GM19452 (cell line): ENCODE data around the gene RPGR.

Source experiments
- ATAC-seq: cut with Tn5 transposase; IDR thresholded peaks from one replicate; pipeline ENCODE4 v1.9.1; 2021; ENCODE audit not compliant: unreplicated experiment

RPGR gene

DNA sequence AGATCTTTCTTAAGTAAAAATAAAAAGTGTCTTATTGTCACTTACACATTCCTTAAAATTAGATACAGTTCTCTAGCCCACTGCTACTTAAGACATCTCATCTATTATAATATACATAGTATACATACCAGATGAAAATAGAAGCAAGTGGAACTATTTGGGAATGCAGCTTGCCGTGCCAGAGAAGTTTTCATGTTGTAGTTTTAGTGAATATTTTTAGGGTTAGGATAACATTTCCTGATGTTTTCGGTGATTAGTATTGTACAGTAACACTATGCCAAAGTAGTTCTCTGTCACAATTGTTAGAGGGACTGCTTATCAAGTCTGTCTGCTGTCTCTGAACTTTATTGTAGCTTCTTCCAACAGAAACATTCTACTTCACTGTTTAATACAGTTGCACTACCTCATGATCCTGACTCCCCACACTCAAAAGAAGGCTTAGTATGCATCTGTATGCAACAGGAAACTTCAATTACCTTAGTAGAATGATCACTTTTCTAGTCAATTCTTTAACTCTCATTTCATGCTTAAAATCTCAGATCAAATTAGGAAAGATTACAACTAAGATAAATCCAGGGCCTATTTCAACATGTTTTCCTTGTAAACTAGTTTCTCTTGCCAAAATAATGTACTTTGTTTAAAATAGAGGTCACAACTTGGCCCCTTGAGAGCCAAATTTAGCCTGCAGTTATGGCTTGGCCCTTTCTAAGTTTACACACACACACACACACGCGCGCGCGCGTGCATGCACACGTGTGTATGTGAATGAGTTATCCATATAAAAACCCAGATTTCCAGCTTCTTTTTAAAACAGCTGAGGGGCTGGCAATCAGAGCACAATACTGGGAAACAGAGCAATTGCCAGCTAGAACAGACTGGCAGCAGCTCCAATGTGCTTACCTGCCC is 64.3 kb downstream of the RPGR start:
- no peak for ATAC-seq

DNA sequence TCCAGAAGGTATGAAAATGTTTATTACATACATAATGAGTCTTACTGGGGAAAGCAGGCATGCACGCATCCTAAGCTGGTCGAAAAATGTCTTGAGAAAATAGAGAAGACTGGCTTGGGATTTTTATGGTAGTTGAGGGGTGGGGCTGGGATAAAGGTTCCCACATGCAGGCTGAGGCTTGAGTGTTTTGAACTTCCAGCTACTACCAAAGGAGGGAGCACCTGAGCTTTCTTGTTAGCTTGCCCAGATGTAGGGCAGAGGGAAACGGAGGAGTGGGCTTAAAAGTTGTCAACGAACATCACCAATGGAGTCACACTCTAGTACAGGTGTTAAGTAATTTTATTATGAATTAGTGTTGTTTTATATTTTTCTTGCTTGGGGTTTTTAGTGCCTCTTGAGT is 67.1 kb downstream of the RPGR start:
- no peak for ATAC-seq

DNA sequence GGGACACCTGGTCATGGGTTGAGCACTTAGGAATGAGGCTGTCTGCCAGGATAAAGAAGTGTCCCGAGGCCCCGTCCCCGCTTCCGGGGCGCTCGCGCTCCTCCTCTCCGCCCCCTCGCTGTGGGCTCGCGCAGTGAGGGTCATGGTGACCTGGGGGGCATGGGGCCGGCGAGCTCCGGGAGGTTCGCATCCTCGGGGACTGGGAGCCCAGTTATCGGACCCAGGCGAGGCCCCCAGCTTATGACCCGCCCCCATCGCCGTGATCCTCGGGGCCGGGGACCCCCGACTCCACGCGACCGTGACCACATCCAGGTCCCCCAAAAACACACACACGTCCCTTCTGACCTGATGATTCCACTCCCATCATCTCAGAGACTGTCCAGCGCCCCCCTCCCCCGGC is 71.3 kb downstream of the RPGR start:
- ATAC-seq, result no peak

DNA sequence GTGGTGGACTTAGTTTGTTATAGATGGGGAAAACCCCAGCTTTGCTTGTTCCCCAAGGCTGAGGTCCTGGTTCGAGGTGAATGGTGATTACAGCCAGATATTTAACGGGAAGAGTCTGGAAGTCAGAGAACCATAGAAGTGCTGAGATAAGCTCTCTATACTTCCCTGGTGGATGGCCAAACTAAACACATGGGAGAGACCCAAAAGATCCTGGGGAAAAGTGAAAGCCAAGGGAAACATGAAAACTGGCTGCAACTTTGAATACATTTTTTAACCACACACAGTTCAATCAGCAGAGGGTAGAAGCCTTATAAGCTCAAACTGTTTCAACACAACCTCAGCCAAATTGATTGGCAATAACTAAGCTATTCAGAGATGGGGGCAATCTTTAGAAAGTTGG is 77.3 kb downstream of the RPGR start:
- no peak for ATAC-seq

DNA sequence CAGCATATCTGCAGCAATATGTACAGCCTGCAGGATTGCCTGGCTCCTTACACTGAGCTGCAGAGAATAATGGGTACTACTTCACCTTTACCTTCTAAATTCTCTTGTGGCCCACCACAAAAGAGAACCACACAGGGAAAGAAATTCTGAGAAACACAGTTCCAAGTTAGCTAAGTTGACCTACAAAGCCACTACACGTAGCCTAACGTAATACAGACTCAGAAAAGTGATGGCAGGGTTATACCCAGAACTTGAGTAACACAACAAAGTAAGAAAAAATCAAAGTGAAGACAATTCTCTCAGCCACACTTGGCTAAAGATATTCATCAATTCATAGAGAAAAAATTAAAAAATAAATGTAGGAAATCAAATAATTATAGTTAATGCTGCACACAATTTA is 80.3 kb downstream of the RPGR start:
- no peak for ATAC-seq

DNA sequence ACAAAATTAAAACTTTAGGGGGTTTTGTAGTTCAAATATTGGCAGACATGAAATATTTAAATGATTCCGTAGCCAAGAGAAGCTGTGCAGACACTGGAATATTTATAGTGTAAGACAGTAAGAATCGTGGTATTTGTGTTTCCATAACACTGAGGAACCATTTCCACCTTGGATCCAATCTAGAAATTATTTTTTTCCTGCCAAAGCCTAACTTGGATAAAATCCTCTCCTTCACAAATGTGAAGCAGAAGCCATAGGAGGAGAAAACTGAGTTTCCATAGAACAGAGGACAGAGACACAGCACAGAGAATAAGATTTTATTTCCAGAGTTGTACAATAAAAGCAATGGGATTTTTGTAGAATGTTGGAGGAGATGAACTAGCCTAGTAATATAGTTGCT is 86.8 kb downstream of the RPGR start:
- no peak for ATAC-seq

DNA sequence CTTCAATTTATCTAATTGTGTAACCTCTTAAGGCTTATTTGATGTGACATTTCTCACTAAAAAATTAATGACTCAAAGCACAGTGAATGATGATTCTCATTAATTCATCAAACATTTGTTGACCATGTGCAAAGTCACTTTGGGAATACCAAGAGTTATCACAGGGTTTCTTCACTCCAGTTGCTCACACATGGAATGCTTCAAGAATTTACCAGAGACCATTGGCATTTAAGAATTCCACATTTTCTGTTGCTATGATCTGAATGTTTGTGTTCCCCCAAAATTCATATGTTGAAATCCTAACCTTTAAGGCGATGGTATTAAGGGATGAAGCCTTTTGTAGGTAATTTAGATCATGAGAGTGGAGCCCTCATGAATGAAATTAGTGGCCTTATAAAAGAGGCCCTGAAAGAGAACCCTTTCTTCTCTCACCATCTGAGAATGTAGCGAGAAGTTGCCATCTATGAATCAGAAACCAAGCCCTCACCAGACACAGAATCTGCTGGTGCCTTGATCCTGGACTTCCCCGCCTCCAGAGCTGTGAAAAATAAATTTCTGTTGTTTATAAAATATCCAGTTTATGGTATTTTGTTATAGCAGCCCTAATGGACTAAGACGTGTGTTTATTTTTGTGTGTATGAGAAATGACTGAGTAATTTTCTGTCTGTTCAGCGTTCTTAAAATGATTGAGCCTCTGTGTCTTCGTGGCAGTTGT is 90.3 kb downstream of the RPGR start:
- no peak for ATAC-seq

DNA sequence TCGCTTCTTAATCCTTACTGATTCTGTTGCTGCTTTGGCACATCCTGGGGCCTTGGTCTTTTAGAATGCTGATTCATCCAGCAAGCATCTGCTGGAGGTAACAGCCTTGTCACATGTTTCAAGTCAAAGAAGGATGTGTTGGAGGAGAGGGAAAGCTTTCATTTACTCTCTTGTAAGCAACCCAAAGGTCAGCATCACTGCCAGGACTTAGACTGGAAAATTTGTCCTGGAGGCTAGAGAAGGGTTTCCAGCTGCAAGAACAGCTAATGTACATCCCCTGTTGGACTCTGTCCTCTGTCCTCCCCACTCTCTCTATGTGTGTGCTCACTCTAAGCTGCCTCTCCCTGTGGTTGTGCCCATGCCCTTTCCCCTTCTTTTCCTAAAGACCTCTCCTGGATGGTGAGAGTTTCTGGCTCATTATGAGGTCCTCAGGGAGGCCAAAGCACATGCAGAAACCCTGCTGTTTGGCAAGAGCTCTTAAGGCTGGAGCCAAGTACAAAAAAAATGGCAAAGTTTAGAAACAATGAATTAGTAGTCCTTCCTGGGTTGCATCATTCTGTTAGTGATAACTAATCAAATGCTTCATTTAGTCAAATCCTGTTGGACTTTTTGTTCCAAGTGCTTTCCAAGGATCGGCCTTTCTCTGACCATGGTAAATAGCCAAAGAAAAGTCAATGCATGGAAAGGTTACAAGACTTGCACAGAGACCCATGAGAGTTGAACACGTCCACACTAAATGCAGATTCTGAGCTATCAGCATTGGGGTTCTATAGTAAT is 93.2 kb downstream of the RPGR start:
- ATAC-seq, result no peak

DNA sequence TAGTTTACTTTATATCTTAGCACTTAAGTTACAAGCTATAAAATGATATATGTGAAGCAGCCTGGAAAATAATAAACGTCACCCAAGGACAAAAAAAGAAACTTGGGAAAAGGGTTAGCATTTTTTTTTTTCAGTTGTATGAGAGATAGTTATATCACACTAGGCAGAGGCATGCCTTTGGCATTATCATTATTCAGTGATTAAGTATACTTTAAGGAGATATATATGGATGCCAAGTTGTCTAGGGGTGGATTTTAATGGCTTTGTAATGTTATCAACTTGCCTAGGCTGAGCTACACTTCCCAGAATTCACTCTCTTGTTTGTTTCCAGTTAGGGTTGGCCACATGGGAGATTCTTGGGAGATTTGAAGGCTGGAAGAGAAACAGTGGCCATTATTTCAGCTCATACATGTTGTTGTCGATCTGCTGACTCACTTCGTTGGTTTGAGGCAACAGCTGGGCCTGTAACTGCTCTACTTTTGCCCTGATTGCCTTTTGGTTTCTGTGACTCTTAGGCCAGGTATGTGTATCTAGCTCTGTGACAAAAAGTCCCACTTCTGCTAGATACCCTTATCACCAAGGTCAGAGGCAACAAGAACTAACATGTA is 95.1 kb downstream of the RPGR start:
- ATAC-seq, result no peak

DNA sequence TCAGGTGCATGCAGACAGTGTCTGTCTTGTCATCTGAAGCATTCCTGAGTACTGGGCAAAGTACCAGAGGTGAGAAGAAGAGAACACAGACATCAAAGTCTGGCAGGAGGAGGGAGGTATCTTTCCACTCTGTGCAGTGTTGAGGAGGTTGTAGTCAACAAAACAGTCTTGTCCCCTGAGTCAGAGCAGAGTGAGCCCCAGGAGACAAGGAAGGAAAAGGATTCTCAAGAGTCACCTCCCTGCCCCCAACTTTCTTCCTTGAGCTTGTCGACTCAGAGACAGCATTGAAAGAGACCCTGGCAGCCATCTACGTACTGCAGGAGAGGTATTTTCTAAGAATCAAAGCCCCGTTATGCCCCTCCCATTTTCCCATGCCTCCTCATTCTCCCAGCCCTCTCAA is 102.2 kb downstream of the RPGR start:
- ATAC-seq, result no peak

DNA sequence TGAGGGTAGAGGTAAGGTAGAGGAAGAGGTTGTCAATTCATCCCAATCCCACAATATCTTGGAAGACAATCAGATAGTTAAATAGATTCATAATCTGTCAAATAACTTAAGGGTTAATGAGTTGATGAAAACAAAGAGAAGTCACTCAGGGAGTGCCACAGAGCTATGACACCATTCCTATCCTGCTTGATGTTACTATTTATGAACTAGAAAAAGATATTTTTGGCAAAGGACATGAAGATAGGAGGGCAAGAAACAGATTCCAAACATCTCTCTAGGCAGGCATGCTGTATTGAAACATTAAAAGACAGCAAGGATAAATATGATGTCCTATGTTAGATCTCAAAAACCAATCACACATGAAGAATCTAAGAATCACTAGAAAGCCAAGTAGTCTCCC is 103.1 kb downstream of the RPGR start:
- no peak for ATAC-seq

DNA sequence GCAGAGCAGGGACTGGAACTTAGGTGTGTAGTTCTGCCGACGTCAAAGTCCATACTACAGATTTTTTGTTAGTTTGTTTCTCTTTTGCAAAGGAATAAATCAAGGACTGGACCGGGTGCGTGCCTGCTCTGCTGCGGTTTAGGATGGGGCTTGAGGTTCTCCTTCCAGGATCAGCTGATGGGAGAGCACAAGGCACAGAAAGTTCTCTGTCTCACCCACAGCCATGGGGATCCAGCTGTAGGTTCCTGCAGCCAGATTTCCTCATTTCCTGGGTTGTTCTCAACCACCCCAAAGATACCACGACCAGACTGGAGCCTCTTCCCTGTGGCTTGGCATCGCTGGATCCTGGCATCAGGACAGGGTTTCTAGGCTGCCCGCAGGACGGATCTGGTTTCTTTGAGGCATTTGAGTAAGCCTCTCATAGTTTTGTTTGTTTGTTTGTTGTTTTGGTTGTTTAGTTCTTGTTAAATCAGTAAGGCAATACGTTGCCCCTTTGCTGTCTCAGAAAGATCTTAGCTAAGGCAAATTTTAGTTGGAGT is 105.8 kb downstream of the RPGR start:
- ATAC-seq, result no peak

DNA sequence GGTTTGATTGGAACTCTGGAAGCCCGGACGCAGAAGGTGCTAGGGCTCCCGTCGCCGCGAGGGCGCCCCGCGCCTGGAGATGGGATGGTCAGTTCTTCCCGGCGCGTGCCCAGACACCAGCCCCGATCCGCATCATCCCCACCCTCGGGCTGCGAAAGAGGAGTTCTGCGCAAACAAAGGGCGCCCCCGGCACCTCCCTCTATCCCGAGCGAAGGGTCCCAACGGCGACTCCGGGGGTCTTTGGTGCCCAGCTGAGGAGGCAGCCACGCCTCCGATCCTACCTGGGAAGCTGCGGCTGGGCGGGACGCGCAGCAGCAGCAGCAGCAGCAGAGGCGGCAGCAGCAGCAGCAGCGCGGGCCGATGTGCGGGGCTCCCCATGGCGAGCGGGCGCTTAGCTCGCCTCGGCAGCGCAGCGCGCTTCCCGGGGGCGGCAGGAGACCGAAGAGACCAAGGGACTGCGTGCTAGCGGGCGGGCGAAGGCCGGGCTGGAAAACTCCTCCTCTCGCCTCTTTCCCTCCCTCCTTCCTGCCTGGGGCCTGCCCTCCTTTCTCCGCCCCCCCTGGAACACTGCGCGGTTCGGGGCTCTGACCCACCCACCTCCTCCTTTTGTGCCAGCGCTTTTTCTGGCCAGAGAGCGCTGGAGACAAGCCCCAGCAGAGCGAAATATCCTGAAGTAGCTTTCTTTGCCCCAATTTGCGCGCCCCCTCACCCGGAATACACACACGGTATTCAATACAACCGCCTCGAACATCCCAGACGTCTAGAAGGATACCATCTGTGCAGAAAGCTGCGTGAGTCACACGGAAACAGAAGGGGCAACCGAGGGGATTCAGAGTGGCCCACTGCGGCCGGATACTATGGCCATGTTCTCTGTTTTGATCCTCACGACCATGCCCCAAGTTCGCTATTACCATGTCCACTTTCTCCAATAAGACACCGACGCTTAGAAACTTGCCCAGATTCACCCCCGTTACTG is 106.6 kb downstream of the RPGR start, which contains the start of gene SRPX:
Gene SRPX (minus strand): TSS at position 457 of the 976 bp plus-strand sequence. CDS start 79 bp downstream, at position 378.
- no peak for ATAC-seq

DNA sequence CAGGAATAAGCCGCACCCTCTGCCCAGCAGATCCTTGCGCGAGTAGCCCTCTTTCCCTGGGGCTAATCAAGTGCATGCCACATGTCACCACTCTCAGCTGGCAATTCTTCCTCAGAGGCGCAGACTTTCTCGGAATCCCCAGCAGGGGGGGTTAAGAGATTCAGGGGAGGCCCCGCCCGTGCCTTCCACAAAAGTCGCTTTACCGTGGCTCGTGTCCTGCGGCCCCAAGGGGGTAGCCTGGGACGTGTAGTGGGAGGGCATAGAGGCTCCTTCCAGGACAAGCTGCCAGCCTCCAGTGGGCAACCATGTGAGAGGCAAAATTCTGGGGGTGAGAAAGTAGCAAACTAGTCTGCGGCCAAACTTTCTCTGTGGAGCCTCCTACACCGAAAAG is 107.3 kb downstream of the RPGR start:
- no peak for ATAC-seq
